SK-N-SH treated with all-trans-retinoic acid at 6 μM for 48 hours (cell line): ENCODE results near the gene INPP5B.

Experiments
- ATAC-seq: fragments of 200-7000 bp; cut with Tn5 transposase; 3 replicates; pipeline ENCODE4 v1.9.1; 2020; ENCODE audit warnings: mild to moderate bottlenecking, moderate library complexity
- BACH2 ChIP-seq: fragments of 250-450 bp; sonication (Bioruptor Pico); IDR thresholded peaks from 2 replicates; pipeline ENCODE4 v1.9.0; 2021; ENCODE audit warnings: mild to moderate bottlenecking, borderline replicate concordance
- CSDC2 ChIP-seq: fragments of 250-450 bp; sonication (Bioruptor Pico); IDR thresholded peaks from 2 replicates; pipeline ENCODE4 v1.5.0; 2020; ENCODE audit warnings: mild to moderate bottlenecking, moderate library complexity
- ESRRG ChIP-seq: fragments of 250-450 bp; sonication (Bioruptor Pico); IDR thresholded peaks from 2 replicates; pipeline ENCODE4 v1.6.1; 2021; ENCODE audit warnings: mild to moderate bottlenecking
- GLIS3 ChIP-seq: fragments of 250-450 bp; sonication (Bioruptor Pico); IDR thresholded peaks from 2 replicates; pipeline ENCODE4 v1.5.0; 2020; ENCODE audit warnings: mild to moderate bottlenecking, moderate library complexity
- ISL1 ChIP-seq: fragments of 250-450 bp; sonication (Bioruptor Pico); IDR thresholded peaks from 2 replicates; pipeline ENCODE4 v2.1.2; 2022; ENCODE audit warnings: mild to moderate bottlenecking, moderate library complexity
- OSR1 ChIP-seq: fragments of 250-450 bp; sonication (Bioruptor Pico); IDR thresholded peaks from 2 replicates; pipeline ENCODE4 v1.8.0; 2022; ENCODE audit warnings: moderate library complexity, mild to moderate bottlenecking, inconsistent platforms
- PATZ1 ChIP-seq: fragments of 250-450 bp; sonication (Bioruptor Pico); IDR thresholded peaks from 2 replicates; pipeline ENCODE4 v1.8.0; 2020; ENCODE audit warnings: mild to moderate bottlenecking, moderate library complexity, borderline replicate concordance
- POU6F1 ChIP-seq: fragments of 250-450 bp; sonication (Bioruptor Pico); IDR thresholded peaks from 2 replicates; pipeline ENCODE4 v1.8.0; 2021; ENCODE audit warnings: low read depth, mild to moderate bottlenecking, moderate library complexity, borderline replicate concordance
- PPARA ChIP-seq: fragments of 250-450 bp; sonication (Bioruptor Pico); IDR thresholded peaks from 2 replicates; pipeline ENCODE4 v1.5.0; 2020; ENCODE audit warnings: mild to moderate bottlenecking, borderline replicate concordance
- RARB ChIP-seq: fragments of 250-450 bp; sonication (Bioruptor Pico); IDR thresholded peaks from 2 replicates; pipeline ENCODE4 v1.8.0; 2021; ENCODE audit warnings: mild to moderate bottlenecking, moderate library complexity
- TOX ChIP-seq: fragments of 250-450 bp; sonication (Bioruptor Pico); IDR thresholded peaks from 2 replicates; pipeline ENCODE4 v1.8.0; 2021; ENCODE audit warnings: mild to moderate bottlenecking, moderate library complexity, borderline replicate concordance
- TSHZ2 ChIP-seq: fragments of 250-450 bp; sonication (Bioruptor Pico); IDR thresholded peaks from 2 replicates; pipeline ENCODE4 v1.5.0; 2020; ENCODE audit warnings: mild to moderate bottlenecking, moderate library complexity
- ZC3H10 ChIP-seq: fragments of 250-450 bp; sonication (Bioruptor Pico); IDR thresholded peaks from 2 replicates; pipeline ENCODE4 v1.5.1; 2021; ENCODE audit warnings: mild to moderate bottlenecking, moderate library complexity
- ZFP3 ChIP-seq: fragments of 250-450 bp; sonication (Bioruptor Pico); IDR thresholded peaks from 2 replicates; pipeline ENCODE4 v1.5.0; 2020; ENCODE audit warnings: mild to moderate bottlenecking, moderate library complexity
- ZFP30 ChIP-seq: fragments of 450-650 bp; formaldehyde crosslinking; IDR thresholded peaks from 2 replicates; pipeline ENCODE4 v1.5.0; 2022; ENCODE audit warnings: mild to moderate bottlenecking, moderate library complexity
- ZNF8 ChIP-seq: fragments of 450-650 bp; formaldehyde crosslinking; IDR thresholded peaks from 2 replicates; pipeline ENCODE4 v1.5.0; 2020; ENCODE audit warnings: mild to moderate bottlenecking, moderate library complexity
- TF ChIP-seq, protein P1 (sequence below): fragments of 250-450 bp; sonication (Bioruptor Pico); IDR thresholded peaks from 2 replicates; pipeline ENCODE4 v1.5.1; 2021; ENCODE audit warnings: mild to moderate bottlenecking, moderate library complexity

Gene INPP5B

DNA sequence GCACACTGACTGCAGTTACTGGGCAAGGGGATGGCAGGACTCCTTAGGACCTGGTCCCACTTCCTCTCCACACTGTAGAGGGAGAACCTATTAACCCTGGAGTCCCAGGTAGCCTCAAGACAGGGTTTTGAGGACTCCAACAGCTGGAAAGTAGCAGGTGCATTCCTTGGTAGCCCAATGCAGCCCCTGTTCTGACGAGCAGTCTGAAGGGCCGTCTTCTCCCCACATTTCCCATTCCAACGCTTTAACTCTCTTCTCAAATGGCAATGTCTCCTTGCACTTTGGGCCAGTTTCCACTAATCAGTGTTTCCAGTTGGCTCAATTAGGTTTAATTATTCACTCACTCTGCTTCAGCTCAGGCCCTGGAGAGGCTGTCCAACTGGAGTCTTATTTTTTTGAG is 8.8 kb upstream of the INPP5B start (continued):
- TF ChIP-seq POU6F1 (CRISPR knock-in tag): no peak
- no peak for TF ChIP-seq ZC3H10 (CRISPR knock-in tag)
- TF ChIP-seq, all 23 proteins: peak for 0

DNA sequence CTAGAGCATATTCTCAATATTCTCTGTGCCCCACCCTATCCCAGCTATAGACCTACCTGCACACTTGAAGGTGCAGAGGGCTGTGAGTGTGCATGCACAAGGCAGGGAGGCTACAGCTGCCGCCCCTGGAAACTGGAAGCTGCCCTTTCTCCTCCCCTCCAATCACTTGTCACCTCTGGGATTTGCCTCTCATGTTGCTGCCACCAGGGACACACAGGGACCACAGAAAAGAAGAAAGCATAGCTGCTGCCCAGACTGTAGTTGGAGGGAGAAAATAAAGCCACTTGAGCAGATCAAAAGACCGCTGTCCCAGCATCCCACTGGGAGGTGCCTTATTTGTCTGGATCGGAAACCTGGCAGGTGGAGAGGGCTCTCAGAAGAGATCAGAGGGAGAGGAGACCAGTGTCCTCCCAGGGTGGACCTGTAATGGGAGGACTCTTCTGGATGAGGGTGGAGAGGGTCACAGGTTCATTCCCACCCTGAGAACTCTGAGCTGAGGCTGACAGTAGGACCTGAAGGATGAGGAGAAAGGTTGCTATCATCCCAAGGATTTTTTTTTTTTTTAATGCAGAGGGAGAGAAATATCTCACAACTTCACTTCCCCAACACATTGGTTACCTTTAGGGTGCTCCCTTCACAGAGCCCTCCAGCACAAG is 7.6 kb upstream of the INPP5B start:
- ATAC-seq: no peak
- TF ChIP-seq BACH2 (no peak), GLIS3 (CRISPR knock-in tag) (no peak)
- TF ChIP-seq, all 23 proteins: peak for 0

DNA sequence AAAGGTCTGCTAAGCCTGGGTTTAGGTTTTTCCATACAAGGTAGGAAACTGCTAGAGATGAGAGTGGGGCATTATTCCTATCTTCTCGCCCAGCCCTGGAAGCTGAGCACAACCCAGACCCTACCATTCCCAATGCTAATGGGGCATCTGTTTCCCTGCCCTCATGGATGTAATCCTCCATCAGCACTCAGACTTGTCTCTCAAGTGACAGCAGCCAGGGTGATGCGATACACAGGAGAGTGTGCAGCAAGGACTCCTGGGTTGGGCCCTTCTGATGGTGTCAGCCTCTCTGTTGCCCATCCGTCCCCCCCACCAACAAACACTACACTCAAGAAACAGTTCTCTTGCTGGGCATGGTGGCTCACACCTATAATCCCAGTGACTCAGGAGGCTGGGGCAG is 5.9 kb upstream of the INPP5B start:
- TF ChIP-seq PATZ1: no peak
- no peak for TF ChIP-seq CSDC2 (CRISPR knock-in tag)
- TF ChIP-seq RARB: no peak
- no peak for TF ChIP-seq ZFP3 (CRISPR knock-in tag)
- TF ChIP-seq GLIS3 (CRISPR knock-in tag): no peak
- no peak for TF ChIP-seq BACH2
- TF ChIP-seq PPARA (CRISPR knock-in tag): no peak
- TF ChIP-seq POU6F1 (CRISPR knock-in tag): no peak
- TF ChIP-seq OSR1: no peak
- TF ChIP-seq ISL1 (CRISPR knock-in tag): no peak
- no peak for TF ChIP-seq ZNF8 (CRISPR knock-in tag)
- TF ChIP-seq TSHZ2 (CRISPR knock-in tag): no peak
- TF ChIP-seq, protein P1, sequence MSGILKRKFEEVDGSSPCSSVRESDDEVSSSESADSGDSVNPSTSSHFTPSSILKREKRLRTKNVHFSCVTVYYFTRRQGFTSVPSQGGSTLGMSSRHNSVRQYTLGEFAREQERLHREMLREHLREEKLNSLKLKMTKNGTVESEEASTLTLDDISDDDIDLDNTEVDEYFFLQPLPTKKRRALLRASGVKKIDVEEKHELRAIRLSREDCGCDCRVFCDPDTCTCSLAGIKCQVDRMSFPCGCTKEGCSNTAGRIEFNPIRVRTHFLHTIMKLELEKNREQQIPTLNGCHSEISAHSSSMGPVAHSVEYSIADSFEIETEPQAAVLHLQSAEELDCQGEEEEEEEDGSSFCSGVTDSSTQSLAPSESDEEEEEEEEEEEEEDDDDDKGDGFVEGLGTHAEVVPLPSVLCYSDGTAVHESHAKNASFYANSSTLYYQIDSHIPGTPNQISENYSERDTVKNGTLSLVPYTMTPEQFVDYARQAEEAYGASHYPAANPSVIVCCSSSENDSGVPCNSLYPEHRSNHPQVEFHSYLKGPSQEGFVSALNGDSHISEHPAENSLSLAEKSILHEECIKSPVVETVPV (CRISPR knock-in tag): no peak
- no peak for TF ChIP-seq ESRRG (CRISPR knock-in tag)
- no peak for TF ChIP-seq ZFP30
- no peak for ATAC-seq

GRCh38 chr1:37951783-37952624 is 5.2 kb upstream of the INPP5B start:
- no peak for ATAC-seq
- TF ChIP-seq TSHZ2 (CRISPR knock-in tag) (no peak), PPARA (CRISPR knock-in tag) (no peak), TOX (CRISPR knock-in tag) (no peak), ZFP30 (no peak)
